GM21447 (cell line): Measurements from ENCODE around the gene KRT81.
"Not testable (repeated sequence)": the region's sequence is repeated elsewhere in the genome, so short reads cannot be mapped to it uniquely, and the experiment has no call there.

Source experiments
- ATAC-seq: cut with Tn5 transposase; IDR thresholded peaks from one replicate; pipeline ENCODE4 v1.9.1; 2021; ENCODE audit not compliant: unreplicated experiment

KRT81 gene

DNA sequence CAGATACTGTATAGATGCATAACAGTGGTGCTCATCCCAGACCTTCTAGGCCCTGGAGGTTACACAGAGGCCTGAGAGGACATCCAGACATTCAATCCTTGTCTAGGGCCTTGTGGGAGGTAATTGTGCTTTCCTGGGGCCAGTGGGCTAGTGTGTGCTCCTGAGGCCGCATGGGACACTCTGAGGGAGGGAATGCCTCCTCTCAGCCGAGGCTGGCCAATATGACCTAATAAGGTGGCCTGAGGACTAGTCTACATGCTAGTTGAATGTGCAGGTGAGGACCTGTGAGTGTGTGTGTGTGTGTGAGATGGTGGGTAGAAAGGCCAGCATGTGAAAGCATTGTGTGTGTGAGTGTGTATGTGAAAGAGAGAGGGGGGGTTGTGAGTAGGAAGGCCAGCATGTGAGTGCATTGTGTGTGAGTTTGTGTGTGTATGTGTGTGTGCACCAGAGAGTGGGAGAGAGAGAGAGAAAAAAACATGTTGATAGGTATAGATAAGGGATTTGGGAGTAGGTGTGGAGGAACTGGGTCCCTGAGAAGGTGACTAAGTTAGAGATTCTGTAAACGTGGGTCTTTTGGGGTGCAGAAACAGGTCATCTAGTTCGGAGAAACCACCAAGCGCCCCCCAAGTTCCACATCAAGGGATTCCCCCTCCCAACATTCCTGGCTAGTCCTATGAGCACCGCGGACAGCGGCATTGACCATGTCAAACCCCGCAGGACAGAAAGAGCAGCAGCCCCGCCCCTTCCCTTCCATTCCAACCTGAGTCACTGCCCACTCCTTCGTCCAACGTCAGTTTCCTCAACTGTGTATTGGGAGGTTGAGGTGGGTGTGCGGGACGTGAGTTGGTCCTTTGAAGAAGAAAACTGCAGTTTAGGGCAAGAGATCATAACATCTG, 9.7 kb upstream of the KRT81 start:
- ATAC-seq: no peak

DNA sequence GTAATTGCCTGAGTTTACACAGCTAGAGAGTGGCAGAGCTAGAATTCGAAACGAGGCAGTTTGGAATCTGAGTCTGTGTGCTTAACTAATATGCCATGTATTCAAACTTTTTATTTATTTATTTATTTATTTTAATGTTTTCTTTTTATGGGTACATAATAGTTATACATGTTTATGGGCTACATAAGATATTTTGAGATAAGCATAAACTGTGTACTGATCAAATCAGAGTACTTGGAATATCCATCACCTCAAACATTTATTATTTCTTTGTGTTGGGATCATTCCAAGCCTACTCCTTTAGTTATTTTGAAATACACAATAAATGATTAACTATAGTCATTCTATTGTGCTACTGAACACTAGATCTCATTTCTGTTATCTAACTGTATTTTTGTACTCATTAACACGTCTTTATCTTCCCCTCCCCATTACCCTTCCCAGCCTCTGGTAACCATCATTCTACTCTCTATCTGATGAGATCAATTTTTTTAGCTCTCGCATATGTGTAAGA, 7.4 kb upstream of the KRT81 start:
- no peak for ATAC-seq

GRCh38 chr12:52296572-52297215, 5.4 kb upstream of the KRT81 start:
- ATAC-seq: no peak

GRCh38 chr12:52295663-52296062, 4.3 kb upstream of the KRT81 start:
- no peak for ATAC-seq

- no peak for ATAC-seq
Observed at GRCh38 chr12:52294803-52295202, 3.5 kb upstream of the KRT81 start.

DNA sequence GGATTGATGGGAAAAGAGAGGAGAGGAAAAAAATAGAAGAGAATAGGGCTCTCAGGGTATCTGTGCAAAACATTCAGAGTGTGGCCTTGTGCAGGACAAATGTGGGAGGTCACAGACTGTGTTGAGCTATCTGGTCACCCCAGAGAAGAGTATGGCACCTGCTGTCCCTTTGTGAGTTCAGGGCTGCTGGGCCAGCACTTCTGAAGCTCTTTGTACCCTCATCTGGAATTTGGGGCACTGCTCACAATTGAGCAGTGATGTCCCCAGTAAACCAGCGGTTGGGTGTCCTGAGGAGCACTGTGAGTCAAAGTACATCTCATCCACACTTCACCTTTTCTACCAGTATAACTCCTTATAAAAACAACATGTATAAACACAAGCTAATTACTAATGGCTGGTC, 2.6 kb upstream of the KRT81 start:
- ATAC-seq: no peak

- ATAC-seq: not testable (repeated sequence)
Observed at GRCh38 chr12:52290483-52291134, 725 bp downstream of the KRT81 start.

DNA sequence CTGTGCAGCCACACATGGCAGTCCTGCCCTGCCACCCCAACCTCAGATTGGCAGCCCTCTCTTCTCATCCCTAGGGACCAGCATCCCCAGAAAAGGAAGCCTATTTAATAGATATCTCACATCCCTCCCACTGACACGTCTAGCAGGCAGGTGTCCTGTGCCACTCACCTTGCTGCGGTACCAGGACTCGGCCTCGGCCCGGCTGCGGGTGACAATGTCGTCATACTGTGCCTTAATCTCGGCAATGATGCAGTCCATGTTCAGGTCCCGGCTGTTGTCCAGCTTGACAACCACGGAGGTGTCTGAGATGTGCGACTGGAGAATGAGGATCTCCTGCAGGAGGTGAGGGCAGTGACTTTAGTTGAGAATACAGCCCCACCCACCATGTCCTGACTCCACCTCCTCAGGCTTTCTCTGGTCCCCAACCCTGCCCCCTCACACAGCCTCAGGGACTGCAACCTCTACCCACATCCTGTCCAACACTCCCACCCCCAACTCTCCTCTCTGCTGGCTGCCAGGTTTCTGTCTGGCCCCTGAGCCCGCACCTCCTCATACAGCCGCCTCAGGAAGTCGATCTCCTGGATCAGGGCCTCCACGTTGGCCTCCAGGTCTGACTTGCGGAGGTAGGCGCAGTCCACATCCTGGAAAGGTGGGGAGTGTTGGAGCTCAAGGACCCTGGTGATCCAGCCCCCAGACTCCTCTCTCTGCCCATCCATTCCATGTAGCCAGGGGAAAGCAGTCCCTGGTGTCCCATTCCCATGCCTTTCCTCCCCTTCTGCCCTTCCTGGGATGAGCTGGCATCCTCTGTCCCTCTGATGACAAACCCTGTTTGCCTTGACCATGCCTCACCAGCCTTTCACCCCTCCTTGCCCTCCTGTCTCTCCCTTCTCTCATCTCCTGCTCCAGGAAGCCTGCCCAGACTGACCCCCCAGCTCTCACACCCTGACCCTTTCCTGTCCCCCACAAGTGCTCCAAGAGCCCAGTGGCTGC, 3.2 kb downstream of the KRT81 start:
- peak; percentile 90 for ATAC-seq

DNA sequence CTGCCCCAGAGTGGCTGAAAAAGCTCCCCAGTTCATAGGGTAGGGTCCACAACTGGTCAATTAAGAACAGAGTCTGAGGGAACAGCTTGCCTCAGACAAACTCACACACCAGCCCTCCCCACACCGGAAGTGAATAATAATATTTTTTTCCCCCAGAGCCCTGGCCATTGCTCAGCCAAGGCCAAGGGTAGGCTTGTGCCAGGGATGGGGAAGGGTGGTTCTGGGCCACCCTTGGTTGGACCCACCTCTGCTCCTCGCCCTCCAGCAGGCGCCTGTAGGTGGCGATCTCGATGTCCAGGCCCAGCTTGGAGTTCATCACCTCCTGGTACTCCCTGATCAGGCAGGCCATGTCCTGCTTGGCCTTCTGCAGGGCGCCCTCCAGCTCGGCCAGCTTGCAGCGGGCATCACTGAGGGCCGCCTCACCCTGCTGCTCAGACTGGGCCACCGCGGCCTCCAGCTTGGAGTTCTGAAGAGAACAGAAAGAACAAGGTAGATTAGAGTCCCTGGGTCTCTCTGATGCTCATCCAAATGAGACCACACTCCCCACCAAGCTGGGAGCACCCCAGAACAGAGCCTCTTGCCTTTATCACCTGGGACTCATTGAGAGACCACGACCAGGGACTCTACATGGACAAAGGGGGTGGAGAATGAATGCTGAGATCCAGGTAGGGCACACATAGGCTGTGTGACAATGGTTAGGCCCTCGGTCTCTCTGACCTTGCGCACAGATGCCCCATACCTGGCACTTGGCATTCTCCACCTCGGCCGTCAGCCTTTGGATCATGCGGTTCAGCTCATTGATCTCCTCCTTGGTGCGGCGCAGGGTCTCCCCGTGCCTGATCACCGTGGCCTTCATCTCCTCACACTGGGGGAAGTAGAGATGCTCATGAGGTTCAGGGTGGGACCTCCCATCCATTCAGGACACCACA, 4.2 kb downstream of the KRT81 start:
- not testable (repeated sequence) for ATAC-seq

DNA sequence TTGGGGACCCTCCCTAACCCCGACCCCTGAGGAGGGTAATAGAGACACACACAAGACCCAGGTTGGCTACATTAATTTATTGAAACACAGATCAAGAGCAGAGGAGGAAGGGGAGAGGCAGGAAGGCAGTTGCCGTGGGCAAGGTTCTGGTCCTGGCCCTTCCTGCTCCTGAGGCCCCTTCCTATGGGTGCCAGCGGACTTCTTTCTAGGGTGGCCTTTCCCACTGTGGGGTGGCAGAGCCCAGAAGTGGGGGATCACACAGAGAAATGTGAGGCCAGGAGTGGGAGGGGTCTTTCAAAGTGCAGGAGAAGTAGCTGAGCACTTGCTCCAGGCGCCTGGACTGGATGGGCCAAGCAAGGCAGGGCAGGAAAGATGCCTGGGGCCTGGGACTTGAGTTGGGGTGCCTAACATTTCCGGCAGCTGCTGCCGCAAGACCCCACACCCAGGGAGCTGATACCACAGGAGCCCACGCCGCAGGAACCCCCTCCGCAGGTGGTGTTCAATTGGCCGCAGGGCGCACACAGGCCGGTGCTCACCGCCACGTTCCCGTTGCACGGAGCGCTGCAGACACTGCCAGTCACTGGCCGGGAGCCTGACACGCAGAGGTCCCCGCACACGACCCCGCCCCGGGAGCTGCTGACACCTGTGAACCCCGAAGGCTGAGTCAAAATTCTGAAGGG, 5.3 kb downstream of the KRT81 start:
- ATAC-seq: no peak

- no peak for ATAC-seq
Observed at GRCh38 chr12:52285172-52285745, 6.1 kb downstream of the KRT81 start.

DNA sequence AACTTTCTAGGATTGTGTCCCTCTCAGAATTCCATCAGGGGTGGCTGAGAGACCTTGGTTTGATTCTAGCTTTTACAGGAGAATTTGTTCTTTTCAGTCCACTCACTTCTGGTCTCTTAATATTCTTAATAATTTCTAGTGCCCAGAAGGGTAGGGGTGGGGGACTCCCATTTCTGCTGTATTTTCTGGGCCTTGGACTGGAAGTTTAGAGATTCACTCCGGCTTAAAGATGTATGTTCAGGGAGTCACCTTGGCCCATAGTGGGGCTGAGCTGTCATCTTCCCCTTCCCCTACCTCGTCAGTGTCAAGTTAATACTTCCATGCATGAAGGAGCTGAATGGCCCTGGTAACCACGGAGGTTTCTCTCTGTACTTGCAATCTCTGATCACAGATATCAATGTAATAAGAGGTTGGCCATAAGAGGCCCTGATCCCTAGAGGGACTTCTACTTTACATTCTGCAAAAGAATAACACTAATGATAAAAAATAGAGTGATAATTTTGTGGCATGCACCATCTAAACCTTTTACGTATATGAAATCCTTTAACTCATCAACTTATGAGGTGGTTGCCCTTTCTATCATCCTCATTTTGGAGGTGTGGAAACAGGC, 6.7 kb downstream of the KRT81 start:
- ATAC-seq: no peak

- no peak for ATAC-seq
Observed at GRCh38 chr12:52280796-52281560, 10.4 kb downstream of the KRT81 start.

GRCh38 chr12:52280319-52280795, 11.0 kb downstream of the KRT81 start:
- ATAC-seq: no peak

DNA sequence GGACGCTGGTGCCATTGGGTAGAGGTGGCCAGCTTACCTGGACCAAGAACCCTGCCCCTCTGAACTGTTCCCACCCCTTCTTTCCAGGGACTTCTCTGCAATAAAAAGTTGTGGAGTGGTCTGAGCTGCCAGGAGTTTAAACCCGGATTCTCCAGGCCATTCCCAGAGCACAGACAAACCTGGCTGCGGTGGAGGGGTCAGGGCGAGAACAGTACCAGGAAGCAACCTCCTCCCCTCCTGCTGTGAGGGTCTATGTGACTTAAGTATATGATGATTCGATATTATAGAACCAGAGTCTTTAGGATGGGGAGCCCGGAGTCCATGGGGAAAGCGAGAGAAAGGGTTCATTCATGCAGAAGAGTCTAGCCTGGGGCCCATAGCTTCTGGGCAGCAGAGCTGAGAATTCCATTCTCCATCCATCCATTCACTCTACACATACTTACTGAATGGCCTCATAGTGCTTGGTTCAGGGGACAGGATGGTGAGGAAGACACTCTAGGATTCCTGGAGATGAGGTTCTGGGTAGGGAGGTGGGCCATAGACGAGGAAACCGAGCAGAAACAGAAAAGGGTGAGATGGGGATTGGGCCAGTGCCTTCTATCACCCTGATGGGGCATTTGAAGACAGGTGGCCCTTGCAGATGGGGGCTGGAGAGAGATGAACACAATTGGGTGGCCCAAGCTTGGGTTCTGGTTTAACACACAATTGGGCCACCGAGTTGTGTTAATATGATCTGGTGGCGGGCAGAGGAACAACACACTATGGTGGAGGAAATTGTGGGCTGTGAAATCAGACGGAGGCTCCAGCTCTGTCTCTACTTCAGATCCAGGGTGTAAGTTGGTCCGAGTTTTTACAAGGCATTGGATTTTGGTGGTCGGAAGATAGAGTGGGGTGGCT, 11.7 kb downstream of the KRT81 start:
- ATAC-seq: no peak
